HG03280 (cell line): ENCODE data around the gene RAI1.

ENCODE experiments used
- ATAC-seq: cut with Tn5 transposase; IDR thresholded peaks from one replicate; pipeline ENCODE4 v1.9.1; 2021; ENCODE audit warnings: mild to moderate bottlenecking, moderate library complexity; ENCODE audit not compliant: unreplicated experiment

The RAI1 gene

DNA sequence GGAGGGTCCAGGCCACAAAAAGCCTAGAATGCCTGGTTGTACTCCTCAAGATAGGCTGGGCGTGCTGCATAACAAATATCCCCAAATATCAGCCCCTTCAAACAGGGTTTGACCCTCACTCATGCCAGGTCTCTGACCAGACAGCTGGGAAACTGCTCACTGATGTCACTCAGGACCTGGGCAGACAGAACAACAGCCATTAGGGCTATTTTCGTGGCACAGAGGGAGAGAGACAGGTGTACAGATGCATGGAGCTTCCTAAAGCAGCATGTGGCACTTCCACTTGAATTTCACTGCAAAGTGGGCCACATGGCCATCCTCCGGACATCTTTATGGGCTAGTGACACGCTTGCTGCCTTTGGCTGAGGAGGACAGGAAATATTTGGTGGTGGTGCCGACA is 82.5 kb downstream of the RAI1 start:
- no peak for ATAC-seq

DNA sequence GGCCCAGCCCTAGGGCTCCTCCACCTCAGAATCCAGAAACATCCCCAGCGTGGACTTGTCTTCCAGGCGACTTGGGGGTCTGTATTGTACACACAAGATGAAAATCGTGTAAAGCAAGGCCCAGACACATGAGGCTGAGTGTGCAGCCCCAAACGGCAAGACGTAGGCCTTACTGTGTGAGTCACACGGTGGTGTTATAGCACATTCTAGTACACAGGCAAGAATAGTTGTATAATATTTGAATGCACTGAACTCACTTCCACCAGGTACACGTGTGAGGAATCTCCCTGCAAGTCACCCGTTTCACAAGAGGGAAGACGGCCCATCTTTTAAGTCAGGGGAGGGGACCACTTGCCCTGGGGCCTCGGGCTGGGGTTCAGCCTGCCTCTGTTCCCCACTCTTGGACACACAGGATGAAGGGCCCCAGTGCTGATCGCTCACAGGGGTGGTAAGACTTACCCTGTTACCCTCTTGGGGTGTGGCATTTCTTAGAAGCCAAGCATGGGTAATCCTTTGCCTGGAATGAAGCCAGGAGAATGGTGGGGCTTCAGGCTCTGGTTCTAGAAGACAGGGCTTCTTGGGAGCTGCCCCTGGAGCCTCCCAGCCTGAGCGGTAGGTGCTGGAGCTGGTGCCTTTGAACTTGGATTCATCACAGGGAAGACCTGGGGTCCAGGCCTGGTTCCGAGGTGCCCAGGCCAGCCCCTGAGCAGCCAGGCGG is 84.3 kb downstream of the RAI1 start:
- no peak for ATAC-seq

DNA sequence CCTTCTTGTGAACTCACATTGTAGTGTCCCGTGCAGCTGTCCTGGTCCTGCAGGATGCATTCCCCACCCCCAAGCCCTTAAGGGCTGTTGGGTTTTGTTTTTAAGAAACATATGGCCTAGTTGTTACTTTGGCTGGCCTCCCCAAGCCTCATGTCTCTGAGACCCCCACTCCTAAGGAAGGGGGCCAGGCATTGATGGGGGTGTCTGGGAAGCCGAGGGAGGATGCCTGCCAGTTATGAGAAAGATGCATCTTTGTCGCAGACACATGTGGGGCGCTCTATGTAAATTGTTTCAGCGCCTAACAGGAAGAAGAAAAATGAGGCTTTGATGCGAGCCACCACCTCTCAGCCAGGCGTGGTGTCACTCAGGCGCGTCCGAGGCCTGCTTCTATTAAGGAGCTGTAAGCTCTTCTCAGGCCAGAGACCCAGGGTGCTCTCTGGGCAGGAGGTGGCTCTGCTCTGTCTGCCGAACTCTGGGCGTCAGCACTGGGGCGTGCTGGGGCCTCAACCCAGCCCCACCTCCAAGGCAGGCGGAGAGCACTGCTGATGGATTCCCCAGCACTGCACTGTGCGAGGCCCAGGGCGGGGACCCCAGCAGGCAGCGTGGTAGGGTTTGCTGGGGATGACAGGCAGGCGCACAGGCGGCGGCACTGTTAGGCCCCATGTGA is 85.0 kb downstream of the RAI1 start:
- peak; percentile 58 for ATAC-seq

DNA sequence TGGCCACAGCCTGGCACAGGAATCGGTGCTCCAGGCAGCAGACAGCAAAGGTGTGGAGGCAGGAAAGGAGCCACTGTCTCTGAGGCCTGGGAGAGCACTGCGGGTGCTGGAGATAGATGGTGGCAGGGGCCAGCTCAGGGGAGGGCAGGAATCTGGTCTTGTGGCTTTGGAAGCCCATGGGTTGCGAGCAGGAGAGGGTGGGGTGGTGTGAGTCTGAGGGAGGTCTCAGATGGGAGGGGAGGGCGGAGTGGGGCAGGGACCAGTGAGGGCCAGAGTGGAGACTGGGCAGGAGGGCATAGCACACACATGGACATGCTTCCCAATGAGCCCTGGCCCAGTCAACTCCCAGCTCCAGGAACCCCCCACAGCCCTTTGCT is 85.5 kb downstream of the RAI1 start:
- no peak for ATAC-seq

DNA sequence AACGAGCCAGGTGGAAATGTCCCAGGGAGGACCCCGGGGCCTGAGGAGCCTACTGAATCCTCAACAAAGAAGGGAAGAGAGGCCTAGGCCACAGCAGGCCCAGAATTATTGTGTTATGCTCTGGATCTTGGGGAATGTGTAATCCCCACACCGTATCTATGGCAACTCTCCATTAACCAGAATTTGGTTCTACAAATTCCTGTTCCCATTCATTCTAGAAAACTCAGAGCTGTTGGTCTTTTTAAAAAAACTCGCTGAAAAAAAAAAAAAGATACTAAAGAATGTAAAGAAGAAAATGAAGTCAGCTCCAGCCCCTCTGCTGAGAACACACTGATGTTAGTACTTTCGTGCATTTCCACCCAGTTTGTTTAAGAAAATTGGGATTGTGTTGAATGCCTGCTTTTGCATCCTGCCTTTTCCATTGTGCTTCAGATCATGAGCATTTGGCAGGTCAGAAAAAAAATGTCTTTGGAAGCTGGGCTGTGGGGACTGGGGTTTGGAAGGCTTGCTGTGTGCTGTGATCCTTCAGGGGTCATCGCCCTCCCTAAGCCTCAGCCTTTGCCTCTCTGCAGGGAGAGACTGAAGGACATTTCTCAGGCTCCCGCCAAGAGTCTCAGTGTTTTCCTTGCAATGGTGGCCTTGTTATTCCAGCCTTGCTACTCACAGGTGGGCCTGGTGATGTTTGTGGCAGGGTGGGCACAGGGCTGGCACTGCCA is 86.1 kb downstream of the RAI1 start:
- ATAC-seq: no peak

DNA sequence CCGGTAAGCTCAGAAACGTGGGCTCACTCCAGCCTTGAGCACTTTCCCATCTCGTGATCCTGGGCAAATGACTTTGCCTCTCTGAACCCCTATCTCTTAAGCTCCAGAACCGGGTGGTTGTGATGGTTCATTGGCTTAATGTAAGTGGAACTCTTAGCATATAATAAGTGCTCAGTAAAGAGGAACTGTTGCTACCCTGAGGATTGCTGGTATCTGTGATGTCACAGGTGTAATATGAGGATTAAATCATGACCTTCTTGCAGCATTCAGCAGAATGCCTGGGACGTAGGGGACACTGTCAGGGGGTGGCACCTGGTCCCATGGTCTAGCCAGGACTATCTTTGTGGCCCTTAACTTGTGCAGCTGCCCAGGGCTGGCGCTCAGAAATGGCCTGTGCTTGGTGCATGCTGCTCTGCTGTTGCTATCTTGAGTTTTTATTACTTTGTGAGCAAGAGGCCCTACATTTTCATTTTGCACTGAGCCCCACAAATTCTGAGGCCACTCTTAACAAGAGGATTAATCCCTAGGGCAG is 86.7 kb downstream of the RAI1 start:
- no peak for ATAC-seq

DNA sequence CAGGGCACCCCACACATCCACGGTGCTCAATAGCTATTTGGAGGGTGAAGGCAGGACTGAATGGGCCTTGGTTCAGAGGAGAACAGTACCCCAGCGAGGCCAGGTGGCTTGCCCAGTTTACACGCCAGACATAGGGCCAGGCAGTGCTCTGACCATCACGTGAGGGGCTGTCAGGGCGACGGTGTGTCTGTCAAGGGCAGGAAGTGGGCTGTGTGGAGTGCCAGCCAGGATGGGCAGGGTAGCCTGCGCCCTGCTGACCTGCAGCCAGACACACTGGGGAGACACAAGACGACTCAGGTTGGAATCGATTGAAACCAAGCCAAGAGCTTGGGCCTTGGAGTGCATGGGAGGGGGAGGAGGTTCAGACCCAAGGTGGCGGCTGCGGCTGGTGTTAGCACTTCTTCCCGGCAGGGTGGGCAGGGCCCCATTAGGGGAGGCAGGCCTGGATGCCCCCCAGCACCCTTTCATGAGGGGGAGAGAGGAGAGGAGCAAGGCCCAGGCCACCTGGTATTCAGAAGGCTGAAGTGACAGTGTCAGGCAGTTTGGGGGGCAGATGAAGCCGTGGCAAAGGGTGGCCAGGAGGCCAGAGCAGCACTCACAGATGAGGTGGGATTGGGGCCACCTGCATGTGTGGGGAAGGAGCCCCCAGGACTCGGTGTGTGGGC is 87.3 kb downstream of the RAI1 start:
- no peak for ATAC-seq

DNA sequence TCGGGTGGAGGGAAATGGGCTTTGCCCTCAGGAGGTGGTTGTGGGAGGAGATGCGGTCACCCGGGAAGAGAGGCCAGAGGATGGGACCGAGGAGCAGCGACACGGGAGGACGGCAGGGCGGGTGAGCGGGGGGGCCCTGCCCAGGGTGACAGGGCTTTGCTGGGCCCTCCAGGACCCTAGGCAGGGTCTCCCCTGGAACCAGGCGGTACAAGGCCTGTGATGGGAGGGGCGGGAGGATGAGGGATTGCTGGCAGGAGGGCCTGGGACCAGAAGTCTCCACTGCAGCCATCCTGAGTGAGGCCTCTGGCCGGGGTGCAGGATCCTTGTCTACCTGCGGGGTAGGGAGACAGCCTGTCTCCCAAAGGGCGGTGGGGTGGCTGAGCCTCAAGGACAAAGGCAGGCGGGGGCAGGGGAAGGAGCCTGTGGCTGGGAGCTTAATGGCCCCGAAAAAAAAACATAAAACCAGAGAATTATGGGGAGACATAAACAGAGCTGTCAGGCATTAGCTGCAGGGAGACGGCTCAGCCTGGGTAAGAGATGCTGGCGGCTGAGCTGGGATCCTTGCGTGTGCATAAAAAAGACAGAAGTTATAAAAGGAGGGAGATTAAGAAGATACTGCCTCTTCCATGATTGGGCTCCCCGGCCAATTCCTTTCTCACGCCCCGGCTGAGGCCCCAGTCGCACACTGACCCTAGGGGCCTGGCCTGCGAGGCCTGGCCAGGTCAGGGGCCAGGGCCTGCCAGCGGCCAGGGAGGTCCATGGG is 88.8 kb downstream of the RAI1 start:
- no peak for ATAC-seq

DNA sequence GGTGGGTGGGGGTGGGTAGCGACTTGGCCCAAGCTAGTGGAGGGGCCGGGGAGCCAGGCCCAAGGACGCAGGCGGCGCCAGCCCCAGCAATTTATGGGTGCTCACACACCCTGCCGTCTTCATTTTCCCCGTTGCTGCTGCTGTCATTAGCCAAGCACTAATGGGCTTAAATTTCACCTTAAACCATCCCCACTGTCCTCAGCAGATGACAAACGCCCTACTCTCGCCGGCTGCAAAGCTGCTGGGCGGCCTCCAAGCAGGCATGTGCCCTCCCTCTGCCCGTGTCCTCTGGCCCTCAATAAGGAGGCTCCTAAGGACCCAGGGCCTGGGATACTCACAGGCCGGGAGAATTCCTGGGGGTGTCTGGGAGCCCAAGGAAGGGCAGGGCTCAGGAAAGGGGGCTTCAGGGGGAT is 89.4 kb downstream of the RAI1 start:
- ATAC-seq: no peak

DNA sequence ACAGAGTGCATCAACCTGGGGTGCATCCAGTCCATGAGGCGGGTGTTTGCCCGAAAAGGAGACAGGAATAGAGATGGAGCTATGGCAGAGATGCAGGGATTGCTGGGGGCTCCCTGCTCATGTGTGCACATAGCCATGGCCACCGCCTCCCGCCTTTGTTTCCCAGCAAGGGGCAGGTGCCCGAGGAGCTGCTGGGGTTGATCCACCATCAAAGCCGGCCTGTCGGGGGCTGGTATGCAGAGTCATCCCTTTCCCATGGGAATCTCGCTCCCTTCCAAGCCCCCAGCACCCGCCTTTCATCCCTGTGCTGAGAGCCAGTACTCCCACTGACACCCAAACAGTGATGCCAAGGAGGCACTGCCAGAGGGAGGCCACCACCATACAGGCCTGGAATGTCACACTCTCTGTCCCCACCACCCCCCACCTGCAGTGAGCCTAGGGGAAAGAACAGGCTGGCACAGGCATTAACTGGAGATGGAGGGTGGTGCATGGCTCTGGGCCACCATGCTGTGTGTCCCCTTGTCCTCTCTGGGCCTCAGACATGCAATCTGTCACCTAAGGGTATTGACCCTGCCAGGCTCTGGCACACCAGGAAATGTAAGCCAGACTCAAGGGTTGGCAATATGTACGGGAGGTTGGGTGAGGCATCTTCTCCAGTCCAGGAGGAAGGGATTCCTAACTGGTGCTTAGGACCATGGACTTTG is 90.4 kb downstream of the RAI1 start:
- ATAC-seq: no peak

DNA sequence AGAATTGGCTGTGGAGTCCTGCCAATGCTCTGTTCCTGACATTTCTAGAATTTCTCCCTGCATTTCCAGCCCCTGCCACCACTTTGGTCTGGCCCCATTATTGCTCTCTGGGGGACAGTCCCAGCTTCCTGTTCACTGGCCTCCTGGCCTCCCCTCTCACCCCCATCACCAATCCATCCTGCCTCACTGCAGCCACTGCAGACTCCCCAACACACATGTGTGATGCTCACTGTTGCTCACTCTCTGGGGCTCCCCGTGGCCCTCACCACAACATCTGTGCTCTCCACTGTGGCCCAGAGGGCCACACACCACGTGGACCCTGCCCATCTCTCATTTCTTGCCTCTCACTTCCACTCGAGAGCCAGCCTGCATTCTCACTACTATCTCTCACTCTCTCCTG is 91.0 kb downstream of the RAI1 start:
- ATAC-seq: no peak

DNA sequence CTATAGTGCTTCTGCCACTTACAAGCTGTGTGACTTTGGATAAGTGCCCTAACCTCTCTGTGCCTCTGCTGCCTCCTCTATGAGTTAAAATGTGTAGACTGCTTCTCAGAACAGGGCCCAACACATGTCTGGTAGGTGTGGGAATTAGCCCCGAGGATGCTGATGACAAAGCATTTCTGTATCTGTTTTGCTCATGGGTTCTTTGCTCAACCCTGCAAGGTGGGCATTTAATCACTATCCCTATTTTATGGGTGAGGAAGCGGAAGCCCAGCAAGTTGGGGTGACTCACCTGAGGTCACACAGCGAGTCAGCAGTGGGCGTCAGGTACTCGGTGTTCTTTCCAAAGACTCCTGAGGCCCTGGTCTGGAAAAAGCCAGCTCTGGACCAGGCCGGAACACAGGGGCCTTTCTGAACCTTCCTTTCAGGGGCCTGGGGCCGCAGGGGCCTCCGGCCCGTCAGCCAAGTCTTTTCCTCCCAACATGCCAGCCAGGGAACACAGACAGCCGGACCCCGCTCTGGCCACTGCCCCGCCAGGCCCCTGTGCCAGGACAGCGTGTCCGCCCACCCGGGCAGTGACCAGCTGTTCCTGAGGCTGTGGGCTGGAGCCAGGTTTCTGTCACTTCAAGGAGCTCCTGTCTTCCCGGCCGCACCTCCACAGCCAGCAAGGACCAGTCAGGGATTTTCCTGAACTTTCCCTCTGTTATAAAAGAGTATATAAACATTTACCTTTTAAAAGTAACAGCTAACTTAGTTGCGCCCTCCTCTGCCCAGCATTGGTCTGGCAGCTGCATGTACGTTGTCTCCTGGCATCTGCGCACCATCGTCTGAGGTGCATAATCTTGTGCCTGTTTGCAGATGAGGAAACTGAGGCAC is 93.0 kb downstream of the RAI1 start:
- no peak for ATAC-seq

DNA sequence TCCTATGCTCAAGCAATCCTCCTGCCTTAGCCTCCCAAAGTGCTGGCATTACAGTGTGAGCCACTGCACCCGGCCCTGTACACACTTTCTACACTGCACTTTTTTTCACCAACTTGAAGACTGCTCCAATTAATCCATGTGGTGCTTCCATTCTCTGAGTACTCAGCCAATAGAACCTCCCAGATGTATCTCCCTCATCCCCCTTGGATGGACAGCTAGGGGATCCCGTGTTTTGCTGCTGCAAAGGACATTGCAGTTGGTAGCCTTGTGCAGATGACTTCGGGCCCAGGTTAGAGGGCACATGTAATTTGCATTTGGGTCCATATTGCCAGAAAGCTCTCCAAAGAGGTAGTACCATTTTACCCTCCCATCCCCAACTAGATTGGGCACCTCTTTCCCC is 95.6 kb downstream of the RAI1 start:
- ATAC-seq: no peak

DNA sequence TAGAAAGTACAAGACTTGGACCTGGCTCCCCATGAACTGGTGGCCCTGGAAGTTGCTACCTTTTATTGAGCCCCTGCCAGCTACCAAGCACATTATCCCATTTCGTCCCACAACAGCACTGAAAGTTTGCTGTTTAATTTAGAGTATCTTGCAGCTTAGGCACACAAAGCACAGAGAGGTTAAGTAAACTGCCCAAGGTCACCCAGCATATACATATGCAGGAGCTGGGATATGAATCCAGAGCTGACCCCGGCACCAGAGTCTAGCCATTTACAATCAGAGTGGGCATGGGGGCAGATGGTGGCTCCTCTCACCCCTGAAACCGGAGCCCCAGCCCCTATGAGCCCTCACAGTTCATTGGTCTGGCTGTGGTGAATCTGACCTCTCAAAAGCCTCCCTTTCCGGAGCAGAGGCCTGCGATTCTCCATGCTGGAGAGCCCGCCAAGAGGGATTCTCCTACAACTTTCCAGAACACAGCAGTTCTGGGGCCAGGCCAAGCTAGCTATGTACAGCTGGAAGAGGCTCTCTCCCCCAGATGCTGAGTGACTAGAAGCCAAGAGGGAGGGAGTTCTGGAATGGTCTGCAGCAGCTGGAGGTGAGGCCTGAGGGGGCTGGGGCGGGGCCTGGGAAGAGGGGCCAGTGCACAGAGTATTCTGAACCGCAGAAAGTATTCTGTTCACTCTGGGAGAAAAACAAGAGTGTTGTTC is 97.2 kb downstream of the RAI1 start:
- ATAC-seq: no peak

DNA sequence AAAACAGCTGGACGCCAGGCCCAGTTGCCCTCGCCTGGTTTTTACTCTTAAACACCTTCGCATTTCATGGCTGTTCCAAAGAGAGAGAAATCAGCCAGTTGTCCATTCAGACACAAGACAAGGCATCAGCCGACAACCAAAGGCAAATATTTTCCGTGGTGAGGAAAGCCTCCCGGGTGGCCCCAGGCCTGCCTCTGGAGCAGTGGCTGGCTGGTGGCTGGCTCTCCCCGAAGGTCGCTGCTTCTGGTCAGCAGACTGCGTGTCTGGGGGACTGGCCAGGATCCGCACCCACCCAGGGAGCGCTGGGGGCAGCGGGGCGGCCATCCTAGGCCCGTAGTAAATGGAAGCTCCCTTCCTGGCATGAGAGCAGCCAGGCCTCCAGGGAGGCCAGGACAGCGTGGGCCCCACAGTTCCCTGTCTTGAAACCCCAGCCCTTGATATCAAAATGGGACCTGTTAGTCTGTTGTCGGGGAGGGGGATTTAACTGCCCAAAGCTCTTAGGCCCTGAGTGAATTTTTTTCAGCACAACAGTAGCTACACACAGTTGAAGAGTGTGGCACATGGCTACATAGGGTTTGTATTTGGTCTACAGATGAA is 97.9 kb downstream of the RAI1 start:
- ATAC-seq: no peak

DNA sequence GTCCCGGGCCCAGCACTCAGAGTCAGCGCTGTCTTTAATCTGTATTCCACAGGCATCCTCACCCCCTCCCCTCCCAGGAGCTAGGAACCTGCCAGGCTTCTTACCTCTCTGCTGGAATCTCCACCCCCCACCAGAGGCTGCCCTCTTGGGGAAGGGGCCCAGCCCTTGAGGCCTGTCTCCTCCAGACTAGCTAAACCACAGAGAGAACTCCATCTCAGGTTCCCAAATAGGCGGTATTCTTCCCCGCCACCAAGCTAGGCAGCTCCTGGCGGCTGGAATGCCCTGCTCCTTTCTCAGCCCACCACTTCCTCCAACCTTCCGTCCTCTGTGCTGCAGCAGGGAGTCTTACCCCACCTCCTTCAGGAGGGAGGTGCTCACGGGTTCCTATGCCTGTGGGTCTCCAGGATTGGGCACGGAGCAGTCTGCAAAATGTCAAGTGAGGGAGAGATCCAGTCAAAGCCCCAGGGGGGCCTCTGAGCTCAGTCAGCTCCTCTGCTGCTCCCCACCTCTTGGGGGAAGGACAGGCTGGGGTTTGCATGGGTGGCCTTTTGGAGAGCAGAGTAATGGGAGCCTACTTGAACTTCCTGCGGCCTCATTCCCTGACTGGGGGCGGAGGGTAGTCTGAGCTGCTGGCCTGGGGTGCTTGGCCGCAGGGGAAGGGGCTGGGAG is 99.8 kb downstream of the RAI1 start:
- ATAC-seq: no peak
